DOHH2 (cell line): ENCODE measurements around the gene LYPD6B.

Experiments
- H3F3A ChIP-seq: fragments of 200-600 bp; sonication (generic), shearing (Covaris generic); 2 replicates; pipeline ENCODE4 v1.6.0; 2016; ENCODE audit warnings: antibody characterized with exemption, mild to moderate bottlenecking; ENCODE audit not compliant: control insufficient read depth, insufficient read depth
- H3K27ac ChIP-seq: fragments of 200-600 bp; sonication (generic); 2 replicates; pipeline ENCODE4 v1.5.1; 2014; ENCODE audit warnings: low read depth, mild to moderate bottlenecking, low read length, moderate library complexity
- H3K27me3 ChIP-seq: fragments of 200-600 bp; sonication (generic); 2 replicates; pipeline ENCODE4 v1.6.1; 2014; ENCODE audit warnings: mild to moderate bottlenecking, low read length, mixed read lengths; ENCODE audit not compliant: control insufficient read depth
- H3K36me3 ChIP-seq: fragments of 200-600 bp; sonication (generic); 2 replicates; pipeline ENCODE4 v1.6.1; 2014; ENCODE audit warnings: mild to moderate bottlenecking, low read length, moderate library complexity, mixed read lengths; ENCODE audit not compliant: control insufficient read depth
- H3K4me1 ChIP-seq: fragments of 200-600 bp; sonication (generic); 2 replicates; pipeline ENCODE4 v1.6.1; 2014; ENCODE audit warnings: mild to moderate bottlenecking, low read length, mixed read lengths; ENCODE audit not compliant: control insufficient read depth
- H3K4me2 ChIP-seq: fragments of 200-600 bp; sonication (generic); 2 replicates; pipeline ENCODE4 v1.6.0; 2014; ENCODE audit warnings: mild to moderate bottlenecking, low read length, moderate library complexity
- H3K4me3 ChIP-seq: fragments of 200-600 bp; sonication (generic); 2 replicates; pipeline ENCODE4 v1.5.1; 2014; ENCODE audit warnings: mild to moderate bottlenecking, low read length, mixed read lengths
- H3K79me2 ChIP-seq: fragments of 200-600 bp; sonication (generic); 2 replicates; pipeline ENCODE4 v1.6.1; 2014; ENCODE audit warnings: mild to moderate bottlenecking, low read length, mixed read lengths; ENCODE audit not compliant: control insufficient read depth
- H3K9me2 ChIP-seq: fragments of 200-600 bp; sonication (generic); replicated peaks from 2 replicates; pipeline ENCODE4 v1.6.1; 2014; ENCODE audit warnings: mild to moderate bottlenecking, low read length, mixed read lengths; ENCODE audit not compliant: control insufficient read depth
- H3K9me3 ChIP-seq: fragments of 200-600 bp; sonication (generic); 2 replicates; pipeline ENCODE4 v1.6.1; 2014; ENCODE audit warnings: antibody characterized with exemption, low read length, mixed read lengths; ENCODE audit not compliant: control insufficient read depth, insufficient read depth
- H4K20me1 ChIP-seq: fragments of 200-600 bp; sonication (generic); 2 replicates; pipeline ENCODE4 v1.6.0; 2014; ENCODE audit warnings: low read depth, mild to moderate bottlenecking, antibody characterized with exemption, low read length, moderate library complexity; ENCODE audit not compliant: control insufficient read depth, insufficient read depth
- CTCF ChIP-seq: fragments of 200-600 bp; sonication (generic); IDR thresholded peaks from one replicate; pipeline ENCODE4 v1.5.1; 2014; ENCODE audit warnings: antibody characterized with exemption, mild to moderate bottlenecking, low read depth, low read length; ENCODE audit not compliant: poor library complexity, severe bottlenecking
- EZH2phosphoT487 ChIP-seq: fragments of 200-600 bp; sonication (generic); IDR thresholded peaks from 2 replicates; pipeline ENCODE4 v1.6.1; 2017; ENCODE audit warnings: borderline replicate concordance, mild to moderate bottlenecking, antibody characterized with exemption, low read length, moderate library complexity, mixed read lengths

Gene LYPD6B

DNA sequence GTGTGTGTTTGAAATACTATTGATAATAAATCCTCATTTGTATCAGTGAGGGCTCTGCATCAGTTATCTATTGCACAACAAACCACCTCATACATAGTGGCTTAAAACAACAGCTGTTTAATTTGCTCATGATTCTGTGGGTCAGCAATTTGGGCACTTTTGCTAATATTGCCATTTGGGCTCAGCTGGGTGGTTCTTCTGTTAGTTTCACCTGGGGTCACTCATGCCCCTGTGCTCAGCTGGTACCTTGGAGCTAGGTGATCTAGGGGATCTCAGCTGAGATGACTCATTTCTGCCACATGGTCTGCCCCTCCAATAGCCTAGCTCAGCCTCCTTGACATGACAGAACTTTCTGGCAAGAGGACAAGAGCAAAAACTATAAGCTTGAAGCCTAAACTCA lies 126.3 kb downstream of the LYPD6B start:
- Histone ChIP-seq H3F3A (peaks cover 4% of the 10 kb centered on the region), H3K79me2 (no peaks in the 10 kb centered on the region), H3K27ac (no peak overlapping the region), H3K9me2 (no peaks in the 10 kb centered on the region), H3K4me2 (no peak overlapping the region), H3K4me1 (peaks cover 54% of the 10 kb centered on the region), H4K20me1 (no peaks in the 10 kb centered on the region), H3K36me3 (peaks cover 6% of the 10 kb centered on the region), H3K9me3 (no peaks in the 10 kb centered on the region), H3K27me3 (no peaks in the 10 kb centered on the region), H3K4me3 (no peak overlapping the region)
- TF ChIP-seq CTCF = no peak
- TF ChIP-seq EZH2phosphoT487 = no peak

GRCh38 chr2:149167001-149167780 lies 128.7 kb downstream of the LYPD6B start:
- H3K79me2 ChIP-seq = no peaks in the 10 kb centered on the region
- H3F3A ChIP-seq = no peaks in the 10 kb centered on the region
- no peaks in the 10 kb centered on the region for H3K27me3 ChIP-seq
- H4K20me1 ChIP-seq = no peaks in the 10 kb centered on the region
- no peak overlapping the region for H3K4me3 ChIP-seq
- no peaks in the 10 kb centered on the region for H3K9me2 ChIP-seq
- H3K4me2 ChIP-seq = no peak overlapping the region
- H3K27ac ChIP-seq = no peak overlapping the region
- H3K36me3 ChIP-seq = peaks cover 2% of the 10 kb centered on the region
- peaks cover 32% of the 10 kb centered on the region for H3K4me1 ChIP-seq
- TF ChIP-seq CTCF (no peak), EZH2phosphoT487 (no peak)
- peaks cover 4% of the 10 kb centered on the region; the same call in 1 of the 2 replicates for H3K9me3 ChIP-seq

DNA sequence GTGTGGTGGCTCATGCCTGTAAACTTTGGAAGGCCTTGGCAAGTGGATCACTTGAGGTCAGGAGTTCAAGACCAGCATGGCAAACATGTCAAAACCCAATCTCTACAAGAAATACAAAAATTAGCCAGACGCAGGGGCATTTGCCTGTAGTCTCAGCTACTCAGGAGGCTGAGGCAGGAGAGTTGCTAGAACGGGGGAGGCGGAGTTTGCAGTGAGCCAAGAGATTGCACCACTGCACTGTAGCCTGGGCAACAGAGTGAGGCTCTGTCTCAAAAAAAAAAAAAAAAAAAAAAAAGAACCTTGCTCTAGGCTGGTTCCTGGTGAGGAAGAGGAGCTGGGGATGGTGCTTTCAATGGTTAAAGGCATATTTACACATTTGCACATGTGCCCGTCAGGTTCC lies 129.4 kb downstream of the LYPD6B start:
- H3K79me2 ChIP-seq = no peaks in the 10 kb centered on the region
- no peak overlapping the region for H3K4me2 ChIP-seq
- H3K27me3 ChIP-seq = no peaks in the 10 kb centered on the region
- no peaks in the 10 kb centered on the region for H3F3A ChIP-seq
- peaks cover 4% of the 10 kb centered on the region; the same call in 1 of the 2 replicates for H3K9me3 ChIP-seq
- TF ChIP-seq EZH2phosphoT487 (no peak), CTCF (no peak)
- H3K4me3 ChIP-seq = no peak overlapping the region
- no peaks in the 10 kb centered on the region for H3K9me2 ChIP-seq
- no peaks in the 10 kb centered on the region for H4K20me1 ChIP-seq
- no peak overlapping the region for H3K27ac ChIP-seq
- peaks cover 25% of the 10 kb centered on the region for H3K4me1 ChIP-seq
- H3K36me3 ChIP-seq = no peaks in the 10 kb centered on the region; the same call in none of the 2 replicates
